GM21381 (cell line): ENCODE measurements around the gene PIP4K2B.
"Not testable (repeated sequence)": the region's sequence is repeated elsewhere in the genome, so short reads cannot be mapped to it uniquely, and the experiment has no call there.

Source experiments
- ATAC-seq: cut with Tn5 transposase; IDR thresholded peaks from one replicate; pipeline ENCODE4 v1.9.1; 2021; ENCODE audit warnings: mild to moderate bottlenecking, moderate library complexity; ENCODE audit not compliant: unreplicated experiment

The PIP4K2B gene

GRCh38 chr17:38799501-38800236, at the start of gene PIP4K2B:
Gene PIP4K2B, minus strand, starts transcription at chr17:38799556. Its CDS starts 132 bp downstream, at chr17:38799424.
- peak; percentile 81 for ATAC-seq

GRCh38 chr17:38848557-38848891, 49.2 kb upstream of the PIP4K2B start:
- no peak for ATAC-seq

- ATAC-seq, result no peak
Measured at GRCh38 chr17:38844261-38844757, 45.0 kb upstream of the PIP4K2B start.

GRCh38 chr17:38825762-38826247, 26.4 kb upstream of the PIP4K2B start:
- ATAC-seq, result no peak

GRCh38 chr17:38824899-38825761, 25.8 kb upstream of the PIP4K2B start, which contains the start of gene CWC25:
Gene CWC25, minus strand, starts transcription at chr17:38825321. Its CDS starts 138 bp downstream, at chr17:38825183.
- ATAC-seq, result peak; percentile 88

GRCh38 chr17:38815576-38816193, 16.3 kb upstream of the PIP4K2B start:
- no peak for ATAC-seq

GRCh38 chr17:38809828-38810227, 10.5 kb upstream of the PIP4K2B start:
- ATAC-seq, result no peak

GRCh38 chr17:38800237-38800760, 943 bp upstream of the PIP4K2B start:
- ATAC-seq, result no peak

GRCh38 chr17:38798614-38799500, 499 bp downstream of the PIP4K2B start:
- ATAC-seq, result peak; percentile 13

- no peak for ATAC-seq
Measured at GRCh38 chr17:38797828-38798227, 1.5 kb downstream of the PIP4K2B start.

GRCh38 chr17:38797158-38797490, 2.2 kb downstream of the PIP4K2B start:
- ATAC-seq, result no peak

GRCh38 chr17:38796451-38797157, 2.8 kb downstream of the PIP4K2B start:
- ATAC-seq, result no peak

- ATAC-seq, result no peak
Measured at GRCh38 chr17:38794221-38794620, 5.1 kb downstream of the PIP4K2B start.

GRCh38 chr17:38791162-38791561, 8.2 kb downstream of the PIP4K2B start:
- ATAC-seq, result no peak

- not testable (repeated sequence) for ATAC-seq
Measured at GRCh38 chr17:38790148-38790707, 9.1 kb downstream of the PIP4K2B start.

- no peak for ATAC-seq
Measured at GRCh38 chr17:38789185-38789584, 10.2 kb downstream of the PIP4K2B start.

- not testable (repeated sequence) for ATAC-seq
Measured at GRCh38 chr17:38787999-38788398, 11.4 kb downstream of the PIP4K2B start.

GRCh38 chr17:38786372-38786771, 13.0 kb downstream of the PIP4K2B start:
- no peak for ATAC-seq

GRCh38 chr17:38783227-38783626, 16.1 kb downstream of the PIP4K2B start:
- no peak for ATAC-seq
